Activated T-cell treated with anti-CD3 and anti-CD28 coated beads for 1 hour (primary cell): ENCODE data around the gene GRIN2A.

Experiments used
- DNase-seq: peaks from one replicate; pipeline ENCODE4 v3.0.0-alpha.2; 2020; ENCODE audit warnings: low read depth

The GRIN2A gene

DNA sequence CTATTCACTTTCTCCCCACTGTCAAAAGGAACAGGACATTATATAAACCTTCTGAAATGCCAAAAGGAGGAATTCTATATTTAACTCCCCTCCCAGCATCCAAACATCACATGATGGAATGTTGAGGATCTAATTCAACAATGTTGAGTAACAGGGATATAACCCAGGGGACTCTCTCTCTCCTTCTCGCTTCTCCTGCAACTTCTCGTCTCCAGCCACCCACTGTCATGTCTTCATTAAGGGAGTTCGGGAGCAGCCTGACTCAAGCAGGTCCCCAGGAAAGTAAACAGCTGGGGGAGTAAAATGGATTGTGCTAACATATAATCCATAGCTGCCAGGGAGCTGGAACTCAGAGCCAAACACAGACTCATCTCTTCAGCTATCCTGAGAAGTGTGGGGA, 51.7 kb downstream of the GRIN2A start:
- no peak for DNase-seq

DNA sequence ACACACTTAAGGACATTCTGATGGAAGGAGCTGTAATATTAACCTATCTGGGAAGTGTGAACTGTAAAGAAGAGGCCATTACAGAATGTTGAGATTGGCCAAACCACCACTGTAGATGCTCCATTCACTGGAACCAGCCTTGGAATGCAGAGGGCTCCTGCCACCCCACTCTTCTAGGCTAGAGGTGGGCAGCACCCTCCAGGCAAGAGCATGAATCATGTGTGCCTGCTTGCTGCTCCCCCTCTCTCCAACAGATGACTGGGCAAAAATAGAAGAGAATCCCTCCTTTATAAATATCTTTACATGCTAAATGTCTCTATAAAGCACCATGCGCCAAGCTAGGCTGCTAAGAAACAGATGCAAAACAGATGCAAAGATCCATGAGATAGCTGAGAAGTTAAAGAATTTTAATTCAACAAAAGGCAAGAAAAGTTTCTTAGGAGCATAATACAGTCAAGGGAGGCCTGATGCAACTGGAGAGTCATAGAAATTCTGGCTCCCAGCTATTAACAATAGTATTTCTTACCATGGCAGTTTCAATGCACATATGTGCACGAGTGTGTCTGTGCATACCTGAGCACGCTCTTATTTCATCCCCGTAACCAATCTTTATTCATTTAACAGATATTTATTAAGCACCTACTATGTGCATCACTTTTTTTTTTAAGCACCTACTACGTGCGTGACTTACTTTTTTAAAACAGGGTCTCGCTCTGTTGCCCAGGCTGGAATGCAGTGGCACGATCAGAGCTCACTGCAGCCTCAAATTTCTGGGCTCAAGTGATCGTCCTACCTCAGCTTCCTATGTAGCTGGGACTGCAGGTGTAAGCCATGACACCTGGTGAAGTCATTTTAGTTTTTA, 53.6 kb downstream of the GRIN2A start:
- DNase-seq = no peak

GRCh38 chr16:10126686-10127085, 55.5 kb downstream of the GRIN2A start:
- no peak for DNase-seq

DNA sequence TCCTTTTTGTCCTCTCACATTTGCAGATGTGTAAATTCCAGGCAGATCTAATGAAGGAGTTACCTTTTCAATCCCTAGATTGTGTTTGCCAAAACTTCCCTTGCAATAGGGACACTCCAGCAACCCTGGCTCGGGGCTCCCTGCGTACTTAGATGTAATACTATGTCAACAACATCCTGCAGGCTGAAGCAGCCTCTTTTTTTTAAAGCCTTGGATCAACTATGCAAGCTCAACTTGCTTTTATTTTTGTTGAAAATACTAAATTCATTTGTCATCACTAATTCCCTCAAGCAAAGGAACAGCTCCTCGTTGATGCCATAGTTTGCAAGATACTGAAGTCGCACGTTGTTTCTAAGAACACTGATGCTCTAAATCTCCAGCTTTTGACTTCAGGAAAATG, 59.1 kb downstream of the GRIN2A start:
- DNase-seq = no peak

GRCh38 chr16:10122546-10122945, 59.7 kb downstream of the GRIN2A start:
- DNase-seq = no peak

GRCh38 chr16:10121897-10122425, 60.3 kb downstream of the GRIN2A start:
- DNase-seq = no peak

GRCh38 chr16:10121491-10121890, 60.7 kb downstream of the GRIN2A start:
- no peak for DNase-seq

- DNase-seq = no peak
These were observed 61.3 kb downstream of the GRIN2A start for GRCh38 chr16:10120953-10121352.

DNA sequence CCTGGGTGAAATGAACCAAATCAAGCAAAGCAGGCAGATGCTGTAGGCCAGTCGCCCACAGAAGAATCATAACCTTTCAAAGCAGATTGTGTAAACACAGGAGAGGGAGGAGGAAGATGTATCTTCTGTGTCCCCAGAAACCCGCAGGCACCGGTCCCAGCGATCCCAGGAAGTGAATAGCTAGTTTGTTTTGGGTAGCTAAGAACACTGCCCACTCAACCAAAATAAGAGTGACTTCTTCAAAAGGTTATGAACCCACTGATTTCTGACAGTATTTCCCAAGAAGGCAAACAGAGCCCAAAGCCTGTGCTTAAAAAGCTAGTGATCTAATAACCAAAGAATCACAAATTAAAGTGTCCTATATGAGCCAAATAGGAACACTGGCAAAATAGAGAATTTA, 67.8 kb downstream of the GRIN2A start:
- no peak for DNase-seq

DNA sequence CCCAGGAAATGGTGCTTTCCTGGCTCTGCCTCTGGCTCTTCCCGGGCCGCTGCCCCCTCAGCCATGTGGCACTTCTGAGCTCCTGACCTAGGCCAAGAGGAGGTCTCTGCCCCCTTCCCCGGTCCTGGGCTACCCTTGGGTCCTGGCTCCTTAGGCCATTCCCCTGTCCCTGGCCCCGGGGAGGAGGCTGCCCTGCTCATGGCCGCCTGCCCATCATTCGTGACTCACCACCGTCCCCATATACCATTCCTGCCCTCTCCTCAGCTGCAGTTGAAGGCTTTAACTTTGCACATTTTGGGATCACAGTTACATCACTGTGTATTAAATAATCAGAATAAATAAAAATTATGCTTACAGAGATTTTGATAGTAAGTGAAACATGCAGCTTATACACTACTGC, 69.0 kb downstream of the GRIN2A start:
- no peak for DNase-seq

GRCh38 chr16:10112021-10112420, 70.2 kb downstream of the GRIN2A start:
- no peak for DNase-seq

- no peak for DNase-seq
These were observed 71.0 kb downstream of the GRIN2A start for GRCh38 chr16:10111156-10111761.

DNA sequence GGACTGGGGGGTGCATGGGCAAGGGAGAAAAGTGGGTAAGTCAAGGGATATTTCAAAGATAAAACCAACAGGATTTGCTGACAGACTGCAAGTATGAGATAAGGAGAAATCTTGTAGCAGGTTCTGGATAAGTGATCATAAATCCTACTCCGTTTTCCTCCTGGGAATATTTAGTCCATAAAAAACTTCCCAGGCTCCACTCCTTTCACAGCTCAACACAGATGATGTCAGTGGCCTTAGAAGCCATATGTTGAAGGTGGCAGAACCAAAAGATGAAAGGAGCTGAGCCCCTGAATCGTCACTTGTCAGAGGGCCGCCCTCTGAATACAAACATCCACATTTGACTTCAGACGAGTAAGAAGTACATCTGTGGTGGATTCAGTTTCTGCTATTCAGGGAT, 71.7 kb downstream of the GRIN2A start:
- no peak for DNase-seq

- DNase-seq = no peak
These were observed 75.1 kb downstream of the GRIN2A start for GRCh38 chr16:10107081-10107480.

DNA sequence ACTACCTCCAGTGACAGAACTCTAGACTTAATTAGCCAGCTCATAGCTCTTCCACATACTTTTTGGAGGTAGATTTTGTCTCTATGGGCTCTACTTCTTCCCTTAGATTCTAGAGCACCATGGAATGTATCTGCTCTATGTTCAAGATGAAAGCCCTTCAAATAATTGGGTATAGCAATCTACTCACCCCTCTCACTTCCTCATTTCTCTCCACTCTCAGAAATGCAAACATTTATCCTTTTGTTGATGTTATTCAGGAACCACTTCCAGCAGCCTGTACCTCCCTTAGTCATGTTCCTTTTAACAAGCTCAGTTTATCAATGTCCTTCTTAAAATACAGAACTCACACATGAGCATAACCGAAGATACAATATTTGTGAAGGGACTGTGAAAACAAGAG, 78.5 kb downstream of the GRIN2A start:
- no peak for DNase-seq

DNA sequence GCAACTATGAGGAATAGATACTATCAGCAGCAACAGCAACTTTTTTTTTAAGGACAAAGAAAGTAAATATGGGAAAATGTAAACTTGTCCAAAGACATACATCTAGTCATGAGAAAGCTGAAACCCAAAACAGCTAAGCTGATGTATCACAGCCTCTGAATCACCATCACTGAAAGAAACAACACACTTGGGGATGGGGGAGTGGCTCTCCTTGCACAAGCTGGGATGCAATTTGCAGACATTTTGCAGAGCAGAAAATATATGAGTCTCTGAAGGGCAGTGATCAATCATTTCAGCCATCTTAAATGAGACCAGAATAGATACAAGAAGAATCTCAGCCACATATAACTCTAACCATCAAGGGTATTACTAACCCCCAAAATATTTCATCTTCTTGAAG, 79.1 kb downstream of the GRIN2A start:
- DNase-seq = no peak

DNA sequence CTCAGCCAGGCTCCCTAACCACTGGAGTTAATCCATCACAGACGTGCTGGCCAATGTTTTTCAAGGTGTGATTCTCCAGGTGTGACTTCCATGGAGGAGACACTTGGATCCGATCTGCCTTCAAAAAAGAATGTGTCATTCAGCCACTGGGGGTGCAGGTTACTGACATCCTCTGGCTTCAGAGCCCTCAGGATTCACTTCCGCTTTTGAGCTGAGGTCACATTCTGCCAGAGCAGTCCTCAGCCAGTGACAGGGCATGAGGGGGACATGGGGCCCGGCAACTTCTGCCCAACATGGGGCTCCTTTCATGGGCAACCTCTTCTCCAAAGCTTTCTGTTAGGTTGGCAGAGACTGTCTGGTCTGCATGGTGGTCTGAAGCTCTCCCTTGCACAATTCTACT, 81.4 kb downstream of the GRIN2A start:
- no peak for DNase-seq

GRCh38 chr16:10098991-10099390, 83.2 kb downstream of the GRIN2A start:
- DNase-seq = no peak

- no peak for DNase-seq
These were observed 85.0 kb downstream of the GRIN2A start for GRCh38 chr16:10097271-10097670.

DNA sequence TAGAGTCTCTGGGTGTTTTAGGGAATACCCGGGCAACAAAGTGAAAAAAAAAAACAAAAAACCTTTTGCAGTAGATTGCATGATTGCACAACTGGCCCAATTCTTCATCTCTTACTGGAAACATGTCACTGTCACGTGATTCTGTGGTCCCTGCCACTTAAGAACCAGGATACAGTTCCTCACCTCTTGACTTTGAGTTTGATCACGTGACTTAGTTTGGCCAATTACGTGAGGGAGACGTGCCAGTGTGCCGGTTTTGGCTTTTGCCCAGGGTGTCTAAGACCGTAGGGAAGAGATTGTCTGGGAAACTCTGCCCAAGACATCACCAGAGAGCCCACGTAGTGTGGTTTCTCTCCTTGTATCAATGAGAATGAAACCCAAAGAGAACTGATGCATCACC, 88.7 kb downstream of the GRIN2A start:
- no peak for DNase-seq

- no peak for DNase-seq
These were observed 91.4 kb downstream of the GRIN2A start for GRCh38 chr16:10090816-10091215.

GRCh38 chr16:10088380-10088793, 93.8 kb downstream of the GRIN2A start:
- DNase-seq = no peak

- no peak for DNase-seq
These were observed 95.1 kb downstream of the GRIN2A start for GRCh38 chr16:10087151-10087550.

DNA sequence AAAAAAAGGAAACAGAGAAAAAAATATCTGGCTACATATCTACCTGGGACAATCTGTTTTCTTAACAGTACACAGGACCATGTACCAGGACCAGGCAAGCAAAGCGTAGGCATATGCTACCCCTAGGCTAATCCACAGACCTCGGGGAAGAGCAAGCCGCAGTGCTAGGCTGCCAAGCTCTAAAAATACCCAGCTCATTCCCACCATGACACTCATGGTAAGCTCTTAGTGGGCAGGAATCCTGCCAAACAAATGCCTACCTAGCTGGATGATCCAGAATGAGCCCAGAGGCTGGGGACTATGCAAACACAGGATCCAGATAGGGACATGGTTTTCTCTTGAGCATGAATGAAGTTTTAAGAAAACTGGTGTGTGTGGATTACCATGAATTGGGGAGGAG, 95.6 kb downstream of the GRIN2A start:
- no peak for DNase-seq
